Adrenal gland (tissue), 12 donors: Measurements from ENCODE around the gene SIRT3. TPM values are rescaled to one million over a fixed set of nuclear protein-coding genes. Genes with fewer than 3 reads are reported as not detected.

Source experiments
- DNase-seq, 7 donors: peaks; one replicate each; pipeline ENCODE4 v3.0.0-alpha.2; 2019 to 2020
- H3K27ac ChIP-seq, 5 donors: fragments of 200-600 bp; sonication (generic) in 4 of 5; 1 replicate in 3 of 5; 2 replicates in 2 of 5; pipeline versions ENCODE4 v1.5.1 to v1.8.0; 2016 to 2020; ENCODE audit warnings: mild to moderate bottlenecking in 1 of 5
- H3K27me3 ChIP-seq: fragments of 200-600 bp; 2 replicates; pipeline ENCODE4 v1.8.0; 2021
- H3K36me3 ChIP-seq, 2 donors: fragments of 200-600 bp; replicated peaks in 1 of 2; 1 replicate in 1 of 2; 2 replicates in 1 of 2; pipeline versions ENCODE4 v1.5.1 to v1.8.0; 2018 to 2022
- H3K4me1 ChIP-seq, 2 donors: fragments of 200-600 bp; replicated peaks in 1 of 2; 1 replicate in 1 of 2; 2 replicates in 1 of 2; pipeline versions ENCODE4 v1.5.1 to v1.8.0; 2018 to 2021
- H3K4me3 ChIP-seq, 4 donors: fragments of 200-600 bp; sonication (generic) in 3 of 4; one replicate each; pipeline ENCODE4 v1.5.1; 2016 to 2018
- H3K9me3 ChIP-seq, 3 donors: fragments of 200-600 bp; sonication (generic) in 1 of 3; replicated peaks in 1 of 3; 1 replicate in 2 of 3; 2 replicates in 1 of 3; pipeline versions ENCODE4 v1.5.1 to v1.8.0; 2016 to 2021
- CTCF ChIP-seq, 6 experiments: fragments of 450-650 bp in 4 of 6; fragments of 200-600 bp in 2 of 6; sonication (generic) in 1 of 6; IDR thresholded peaks; 1 replicate in 5 of 6; 2 replicates in 1 of 6; pipeline versions ENCODE4 v1.5.1 to v1.8.0; 2016 to 2021; ENCODE audit warnings: antibody characterized with exemption in 6 of 6, mild to moderate bottlenecking in 2 of 6, moderate library complexity in 1 of 6
- POLR2A ChIP-seq, 2 donors: fragments of 450-650 bp; IDR thresholded peaks; one replicate each; pipeline ENCODE4 v1.6.1; 2017; ENCODE audit warnings: antibody characterized with exemption in 2 of 2, mild to moderate bottlenecking in 2 of 2, moderate library complexity in 1 of 2
- WGBS, 4 donors: extraction: QIAGEN DNeasy Blood & Tissue Kit in 2 of 4; methylation state at CpG; one replicate each; pipeline versions ENCODE4 v1.1.5 to v1.1.7; 2013 to 2017; 5-methylcytosine and 5-hydroxymethylcytosine counted together
- intact Hi-C, 2 donors: fragments of 100-400 bp; cut with DNase I; formaldehyde crosslinking; loops; one replicate each; pipeline versions ENCODE4 v1.14.1 to v1.15.0; 2022 to 2023
- polyA plus RNA-seq, 3 donors: library from polyadenylated mRNA; stranded (reverse); fragments of 200-250 nt in 2 of 3; fragments of 350-450 nt in 1 of 3; fragmentation: Illumina TruSeq in 1 of 3; extraction: RNeasy Lipid Tissue Mini Kit (QIAGEN cat#74804) in 1 of 3; gene quantifications; one replicate each; pipeline ENCODE4 v1.2.3, GENCODE V29; 2013 to 2014
- total RNA-seq, 9 donors: library from RNA; depleted of rRNA in 4 of 9; stranded (reverse); fragments of >200 nt in 4 of 9; fragments of 120-200 nt in 1 of 9; fragmentation: NEBNext Ultra II Directional in 1 of 9; extraction: Animal tissue kit (Norgen Biotek cat#: 25700) in 1 of 9; gene quantifications; one replicate each; pipeline versions ENCODE4 v1.1.0 to v1.2.4, GENCODE V29; 2013 to 2023
- donor health status: healthy with polysubstance abuse.
- donor health status: Bipolar disorder and iron deficiency.
- donor health status: DM: yes; HTN: yes; CAD: no.
- donor health status: DM: no; HTN: no; CAD: no.
- donor health status: DM: no; HTN: no; CAD: no.
- donor health status: DM: yes; HTN: yes; CAD: no.

The SIRT3 gene
- total and polyA plus RNA-seq, 12 donors: 13.8 to 30.6 (median 23.7) TPM

GRCh38 chr11:251550-251949 lies 15.4 kb upstream of the SIRT3 start:
- Histone ChIP-seq H3K4me3 (no peak overlapping the region), H3K36me3 (peaks cover 0 to 68% of the 10 kb centered on the region in 2 donors), H3K27me3 (no peaks in the 10 kb centered on the region), H3K27ac (no peak overlapping the region), H3K4me1 (no peaks in the 10 kb centered on the region), H3K9me3 (no peaks in the 10 kb centered on the region)
- intact Hi-C loops: no loop called here
- 83 to 88% (median 86%) methylated on average over 10 of the region's 10 CpGs for WGBS, 4 donors
- DNase-seq: no peak
- TF ChIP-seq CTCF (IDR thresholded peaks at IDR 0.05) (no peak), POLR2A (IDR thresholded peaks at IDR 0.05) (no peak)

GRCh38 chr11:250740-251299 lies 14.7 kb upstream of the SIRT3 start:
- TF ChIP-seq POLR2A (IDR thresholded peaks at IDR 0.05) (no peak), CTCF (IDR thresholded peaks at IDR 0.05) (peak; percentile 17 to 56 (median 45))
- peak in 6 of 7 donors; percentile 32 to 76 (median 54) for DNase-seq
- Histone ChIP-seq H3K4me1 (no peaks in the 10 kb centered on the region), H3K4me3 (no peak overlapping the region), H3K9me3 (no peaks in the 10 kb centered on the region), H3K36me3 (peaks cover 0 to 75% of the 10 kb centered on the region in 2 donors), H3K27me3 (no peaks in the 10 kb centered on the region), H3K27ac (no peak overlapping the region)
- WGBS, 4 donors: 84 to 87% (median 85%) methylated on average over 10 of the region's 10 CpGs
- intact Hi-C loops: no loop called here

GRCh38 chr11:250274-250673 lies 14.1 kb upstream of the SIRT3 start:
- H3K27me3 ChIP-seq: no peaks in the 10 kb centered on the region
- H3K27ac ChIP-seq: no peak overlapping the region
- H3K4me1 ChIP-seq: no peaks in the 10 kb centered on the region
- no peak for TF ChIP-seq POLR2A (IDR thresholded peaks at IDR 0.05)
- TF ChIP-seq CTCF (IDR thresholded peaks at IDR 0.05): no peak
- WGBS, 4 donors: 87 to 91% (median 89%) methylated on average over 5 of the region's 5 CpGs
- no peak overlapping the region for H3K4me3 ChIP-seq
- DNase-seq: no peak
- H3K9me3 ChIP-seq: no peaks in the 10 kb centered on the region
- intact Hi-C loops: no loop called here
- H3K36me3 ChIP-seq: peaks cover 0 to 78% of the 10 kb centered on the region in 2 donors

- H3K9me3 ChIP-seq: no peaks in the 10 kb centered on the region
- H3K4me3 ChIP-seq: no peak overlapping the region
- H3K36me3 ChIP-seq: peaks cover 0 to 90% of the 10 kb centered on the region in 2 donors
- DNase-seq: no peak
- no peak for TF ChIP-seq POLR2A (IDR thresholded peaks at IDR 0.05)
- TF ChIP-seq CTCF (IDR thresholded peaks at IDR 0.05): no peak
- WGBS, 4 donors: 70 to 95% (median 82%) methylated on average over 8 of the region's 8 CpGs
- no peaks in the 10 kb centered on the region for H3K4me1 ChIP-seq
- H3K27ac ChIP-seq: no peak overlapping the region
- intact Hi-C loops: no loop called here
- no peaks in the 10 kb centered on the region for H3K27me3 ChIP-seq
Observed at GRCh38 chr11:249062-249461, 12.9 kb upstream of the SIRT3 start.
